Liver (tissue), 3 donors: ENCODE data around the gene FUBP1.

Experiments
- EGR1 ChIP-seq, 2 donors: IDR thresholded peaks; 2 replicates each; pipeline ENCODE4 v1.6.1; 2016 to 2018; ENCODE audit warnings: antibody characterized with exemption in 2 of 2, low read depth in 2 of 2
- GABPA ChIP-seq, 2 donors: IDR thresholded peaks in 1 of 2; conservative IDR thresholded peaks in 1 of 2; 2 replicates each; pipeline ENCODE4 v1.6.1; 2016; ENCODE audit warnings: antibody characterized with exemption in 2 of 2, mild to moderate bottlenecking in 1 of 2, moderate library complexity in 1 of 2
- JUND ChIP-seq, 2 donors: IDR thresholded peaks; 2 replicates each; pipeline ENCODE4 v1.6.1; 2016; ENCODE audit warnings: antibody characterized with exemption in 2 of 2
- SP1 ChIP-seq: IDR thresholded peaks from 2 replicates; pipeline ENCODE4 v1.6.1; 2018; ENCODE audit warnings: antibody characterized with exemption, mild to moderate bottlenecking
- YY1 ChIP-seq: IDR thresholded peaks from 2 replicates; pipeline ENCODE4 v1.6.1; 2016; ENCODE audit warnings: antibody characterized with exemption, mild to moderate bottlenecking
- TF ChIP-seq, protein P1 (sequence below): IDR thresholded peaks from 2 replicates; pipeline ENCODE4 v1.6.1; 2016; ENCODE audit warnings: antibody characterized with exemption
- TF ChIP-seq, protein P2 (sequence below): fragments of 150-350 bp; IDR thresholded peaks from 2 replicates; pipeline ENCODE4 v1.5.1; 2017; ENCODE audit warnings: improper control_type of control experiment, low read depth, low read length; ENCODE audit not compliant: missing input control
- TF ChIP-seq, protein P3 (sequence below): IDR thresholded peaks from 2 replicates; pipeline ENCODE4 v1.6.1; 2016; ENCODE audit warnings: antibody characterized with exemption
- TF ChIP-seq, protein P4 (sequence below): IDR thresholded peaks from 2 replicates; pipeline ENCODE4 v1.6.1; 2016; ENCODE audit warnings: antibody characterized with exemption, mild to moderate bottlenecking
- donor health status: healthy.
- donor health status: healthy.

DNA sequence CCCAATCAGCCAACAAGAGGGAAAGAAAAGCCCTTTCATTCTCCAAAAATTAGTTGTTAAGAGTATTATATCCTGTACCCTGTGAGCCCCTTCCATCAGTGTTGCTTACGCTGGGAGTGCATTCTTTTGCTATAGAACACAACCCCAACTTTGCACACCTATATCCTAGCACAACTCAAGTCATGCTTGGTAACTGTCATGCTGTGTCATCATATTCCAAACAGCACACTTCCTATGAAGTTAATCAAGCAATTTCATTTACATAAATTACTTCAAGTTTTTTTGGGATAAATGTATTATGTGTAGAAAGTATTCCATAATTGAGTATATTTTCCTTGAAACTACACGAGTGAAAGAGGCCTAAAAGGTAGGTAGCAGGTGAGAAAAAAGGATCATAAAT is 20.0 kb downstream of the FUBP1 start:
- TF ChIP-seq, protein P1, sequence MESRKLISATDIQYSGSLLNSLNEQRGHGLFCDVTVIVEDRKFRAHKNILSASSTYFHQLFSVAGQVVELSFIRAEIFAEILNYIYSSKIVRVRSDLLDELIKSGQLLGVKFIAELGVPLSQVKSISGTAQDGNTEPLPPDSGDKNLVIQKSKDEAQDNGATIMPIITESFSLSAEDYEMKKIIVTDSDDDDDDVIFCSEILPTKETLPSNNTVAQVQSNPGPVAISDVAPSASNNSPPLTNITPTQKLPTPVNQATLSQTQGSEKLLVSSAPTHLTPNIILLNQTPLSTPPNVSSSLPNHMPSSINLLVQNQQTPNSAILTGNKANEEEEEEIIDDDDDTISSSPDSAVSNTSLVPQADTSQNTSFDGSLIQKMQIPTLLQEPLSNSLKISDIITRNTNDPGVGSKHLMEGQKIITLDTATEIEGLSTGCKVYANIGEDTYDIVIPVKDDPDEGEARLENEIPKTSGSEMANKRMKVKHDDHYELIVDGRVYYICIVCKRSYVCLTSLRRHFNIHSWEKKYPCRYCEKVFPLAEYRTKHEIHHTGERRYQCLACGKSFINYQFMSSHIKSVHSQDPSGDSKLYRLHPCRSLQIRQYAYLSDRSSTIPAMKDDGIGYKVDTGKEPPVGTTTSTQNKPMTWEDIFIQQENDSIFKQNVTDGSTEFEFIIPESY: no peak
- TF ChIP-seq, protein P2, sequence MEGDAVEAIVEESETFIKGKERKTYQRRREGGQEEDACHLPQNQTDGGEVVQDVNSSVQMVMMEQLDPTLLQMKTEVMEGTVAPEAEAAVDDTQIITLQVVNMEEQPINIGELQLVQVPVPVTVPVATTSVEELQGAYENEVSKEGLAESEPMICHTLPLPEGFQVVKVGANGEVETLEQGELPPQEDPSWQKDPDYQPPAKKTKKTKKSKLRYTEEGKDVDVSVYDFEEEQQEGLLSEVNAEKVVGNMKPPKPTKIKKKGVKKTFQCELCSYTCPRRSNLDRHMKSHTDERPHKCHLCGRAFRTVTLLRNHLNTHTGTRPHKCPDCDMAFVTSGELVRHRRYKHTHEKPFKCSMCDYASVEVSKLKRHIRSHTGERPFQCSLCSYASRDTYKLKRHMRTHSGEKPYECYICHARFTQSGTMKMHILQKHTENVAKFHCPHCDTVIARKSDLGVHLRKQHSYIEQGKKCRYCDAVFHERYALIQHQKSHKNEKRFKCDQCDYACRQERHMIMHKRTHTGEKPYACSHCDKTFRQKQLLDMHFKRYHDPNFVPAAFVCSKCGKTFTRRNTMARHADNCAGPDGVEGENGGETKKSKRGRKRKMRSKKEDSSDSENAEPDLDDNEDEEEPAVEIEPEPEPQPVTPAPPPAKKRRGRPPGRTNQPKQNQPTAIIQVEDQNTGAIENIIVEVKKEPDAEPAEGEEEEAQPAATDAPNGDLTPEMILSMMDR: no peak
- TF ChIP-seq, protein P3, sequence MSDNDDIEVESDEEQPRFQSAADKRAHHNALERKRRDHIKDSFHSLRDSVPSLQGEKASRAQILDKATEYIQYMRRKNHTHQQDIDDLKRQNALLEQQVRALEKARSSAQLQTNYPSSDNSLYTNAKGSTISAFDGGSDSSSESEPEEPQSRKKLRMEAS: no peak
- TF ChIP-seq GABPA (IDR thresholded peaks at IDR 0.05 in 1 of 2, conservative IDR thresholded peaks at IDR 0.05 in 1 of 2) (no peak), JUND (IDR thresholded peaks at IDR 0.05) (no peak), EGR1 (IDR thresholded peaks at IDR 0.05; ENCODE audit: low read depth in 2 of 2) (no peak), YY1 (no peak), SP1 (no peak)
- TF ChIP-seq, protein P4, sequence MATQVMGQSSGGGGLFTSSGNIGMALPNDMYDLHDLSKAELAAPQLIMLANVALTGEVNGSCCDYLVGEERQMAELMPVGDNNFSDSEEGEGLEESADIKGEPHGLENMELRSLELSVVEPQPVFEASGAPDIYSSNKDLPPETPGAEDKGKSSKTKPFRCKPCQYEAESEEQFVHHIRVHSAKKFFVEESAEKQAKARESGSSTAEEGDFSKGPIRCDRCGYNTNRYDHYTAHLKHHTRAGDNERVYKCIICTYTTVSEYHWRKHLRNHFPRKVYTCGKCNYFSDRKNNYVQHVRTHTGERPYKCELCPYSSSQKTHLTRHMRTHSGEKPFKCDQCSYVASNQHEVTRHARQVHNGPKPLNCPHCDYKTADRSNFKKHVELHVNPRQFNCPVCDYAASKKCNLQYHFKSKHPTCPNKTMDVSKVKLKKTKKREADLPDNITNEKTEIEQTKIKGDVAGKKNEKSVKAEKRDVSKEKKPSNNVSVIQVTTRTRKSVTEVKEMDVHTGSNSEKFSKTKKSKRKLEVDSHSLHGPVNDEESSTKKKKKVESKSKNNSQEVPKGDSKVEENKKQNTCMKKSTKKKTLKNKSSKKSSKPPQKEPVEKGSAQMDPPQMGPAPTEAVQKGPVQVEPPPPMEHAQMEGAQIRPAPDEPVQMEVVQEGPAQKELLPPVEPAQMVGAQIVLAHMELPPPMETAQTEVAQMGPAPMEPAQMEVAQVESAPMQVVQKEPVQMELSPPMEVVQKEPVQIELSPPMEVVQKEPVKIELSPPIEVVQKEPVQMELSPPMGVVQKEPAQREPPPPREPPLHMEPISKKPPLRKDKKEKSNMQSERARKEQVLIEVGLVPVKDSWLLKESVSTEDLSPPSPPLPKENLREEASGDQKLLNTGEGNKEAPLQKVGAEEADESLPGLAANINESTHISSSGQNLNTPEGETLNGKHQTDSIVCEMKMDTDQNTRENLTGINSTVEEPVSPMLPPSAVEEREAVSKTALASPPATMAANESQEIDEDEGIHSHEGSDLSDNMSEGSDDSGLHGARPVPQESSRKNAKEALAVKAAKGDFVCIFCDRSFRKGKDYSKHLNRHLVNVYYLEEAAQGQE: no peak
